Measurements from ENCODE around the gene PICALM. TPM values are rescaled to one million over a fixed set of nuclear protein-coding genes. Genes with fewer than 3 reads are reported as not detected.
"Not testable (repeated sequence)": the region's sequence is repeated elsewhere in the genome, so short reads cannot be mapped to it uniquely, and the experiment has no call there.

Gene PICALM
- total RNA-seq, 1 experiment from 2014 or later = 127 TPM

GRCh38 chr11:85935751-85936150 is 133.1 kb downstream of the PICALM start:
- in situ Hi-C loops (cut with HindIII; ENCODE audit: low pct_unique_long_range_greater_than_20kb, low sequenced_read_pairs) = no loop called here
- DNase-seq (ENCODE audit: low read depth, low spot score) = no peak

GRCh38 chr11:85934596-85935169 is 134.2 kb downstream of the PICALM start:
- in situ Hi-C loops (cut with HindIII; ENCODE audit: low pct_unique_long_range_greater_than_20kb, low sequenced_read_pairs) = no loop called here

GRCh38 chr11:85930879-85931366 is 138.0 kb downstream of the PICALM start:
- in situ Hi-C loops (cut with HindIII; ENCODE audit: low pct_unique_long_range_greater_than_20kb, low sequenced_read_pairs) = no loop called here
- no peak for DNase-seq (ENCODE audit: low read depth, low spot score)

More at GRCh38 chr11:85934596-85935169, 134.2 kb downstream of the PICALM start:
- no peak for DNase-seq (ENCODE audit: low read depth, low spot score)

GRCh38 chr11:85926653-85927214 is 142.2 kb downstream of the PICALM start:
- in situ Hi-C loops (cut with HindIII; ENCODE audit: low pct_unique_long_range_greater_than_20kb, low sequenced_read_pairs); DNase-seq (ENCODE audit: low read depth, low spot score): not testable (repeated sequence)

GRCh38 chr11:85923455-85923854 is 145.4 kb downstream of the PICALM start:
- DNase-seq (ENCODE audit: low read depth, low spot score) = no peak
- in situ Hi-C loops (cut with HindIII; ENCODE audit: low pct_unique_long_range_greater_than_20kb, low sequenced_read_pairs) = no loop called here

GRCh38 chr11:85922367-85922766 is 146.5 kb downstream of the PICALM start:
- no peak for DNase-seq (ENCODE audit: low read depth, low spot score)
- in situ Hi-C loops (cut with HindIII; ENCODE audit: low pct_unique_long_range_greater_than_20kb, low sequenced_read_pairs) = no loop called here

GRCh38 chr11:85918910-85919794 is 149.7 kb downstream of the PICALM start:
- in situ Hi-C loops (cut with HindIII; ENCODE audit: low pct_unique_long_range_greater_than_20kb, low sequenced_read_pairs) = no loop called here
- DNase-seq (ENCODE audit: low read depth, low spot score) = peak; percentile 47

- in situ Hi-C loops (cut with HindIII; ENCODE audit: low pct_unique_long_range_greater_than_20kb, low sequenced_read_pairs) = no loop called here
- no peak for DNase-seq (ENCODE audit: low read depth, low spot score)
Measured at GRCh38 chr11:85914425-85914824, 154.5 kb downstream of the PICALM start.

GRCh38 chr11:85913513-85913912 is 155.4 kb downstream of the PICALM start:
- DNase-seq (ENCODE audit: low read depth, low spot score) = no peak
- in situ Hi-C loops (cut with HindIII; ENCODE audit: low pct_unique_long_range_greater_than_20kb, low sequenced_read_pairs) = no loop called here

- in situ Hi-C loops (cut with HindIII; ENCODE audit: low pct_unique_long_range_greater_than_20kb, low sequenced_read_pairs) = no loop called here
- DNase-seq (ENCODE audit: low read depth, low spot score) = no peak
Measured at GRCh38 chr11:85912414-85912813, 156.5 kb downstream of the PICALM start.

Other genes with a start within 250 kb of the PICALM start
- gene CCDC83, start 213.7 kb downstream of the PICALM start, total RNA-seq (2014; rRNA removed; shearing (Covaris generic)) = not detected in 2 replicates
- 15.8 and 17.8 TPM in 2 replicates for gene EED, start 175.7 kb upstream of the PICALM start, total RNA-seq (2014; rRNA removed; shearing (Covaris generic))
- 31.5 and 36.6 TPM in 2 replicates for gene HIKESHI, start 233.2 kb upstream of the PICALM start, total RNA-seq (2014; rRNA removed; shearing (Covaris generic))